ENCODE results near the gene SSBP2. TPM values are rescaled to one million over a fixed set of nuclear protein-coding genes. Genes with fewer than 3 reads are reported as not detected.

The SSBP2 gene
- total RNA-seq, 1 donor from 2014 or later: 149 TPM

DNA sequence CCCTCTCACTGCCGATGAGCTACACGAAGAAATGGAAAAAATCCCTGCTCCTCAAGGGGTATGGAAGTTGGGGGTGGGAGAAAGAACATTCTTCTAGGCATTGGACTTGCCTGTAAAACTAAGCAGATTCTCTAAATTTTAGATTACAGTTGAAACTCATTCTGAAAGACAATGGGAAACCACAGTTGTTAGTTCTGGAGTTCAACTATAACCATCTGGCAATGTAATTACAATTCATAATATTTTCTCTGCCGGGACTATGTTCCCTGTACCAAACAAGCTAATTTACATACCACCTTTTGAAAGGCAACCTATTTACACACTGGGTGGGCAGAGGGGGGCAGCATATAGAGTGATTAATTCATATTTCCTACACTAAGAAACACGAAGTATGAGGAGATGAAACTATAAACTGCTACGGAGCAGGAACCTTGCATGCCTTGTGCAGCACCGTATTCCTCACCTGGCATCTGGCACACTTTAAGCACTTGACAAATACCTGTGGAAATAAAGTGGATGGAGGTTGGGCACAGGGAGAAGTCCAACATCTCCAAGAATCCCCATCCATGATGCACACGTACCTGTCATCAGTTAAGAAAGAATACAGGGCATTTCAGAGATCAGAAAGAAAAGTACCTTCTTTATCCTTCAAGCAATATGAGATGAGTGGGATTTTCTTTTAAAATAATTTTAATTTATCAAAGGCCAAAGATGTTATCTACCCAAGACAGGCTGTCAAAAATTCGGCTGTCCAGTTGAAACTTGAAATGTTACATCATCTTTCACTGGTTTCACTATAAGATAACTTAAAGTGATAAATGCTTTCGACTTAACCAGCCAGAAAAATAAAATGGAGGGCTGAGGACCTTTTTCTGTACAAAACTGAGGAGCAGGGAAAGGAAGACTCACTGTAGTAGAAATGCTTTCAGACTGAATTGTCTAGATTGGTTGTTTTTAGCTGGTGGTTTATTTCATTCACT, 54.2 kb downstream of the SSBP2 start:
- Mint-ChIP-seq H3K27ac (ENCODE audit: unreplicated experiment) (no peak overlapping the region), H3K36me3 (ENCODE audit: low read depth, unreplicated experiment) (peaks cover 27% of the 10 kb centered on the region), H3K9me3 (ENCODE audit: unreplicated experiment) (no peaks in the 10 kb centered on the region)

DNA sequence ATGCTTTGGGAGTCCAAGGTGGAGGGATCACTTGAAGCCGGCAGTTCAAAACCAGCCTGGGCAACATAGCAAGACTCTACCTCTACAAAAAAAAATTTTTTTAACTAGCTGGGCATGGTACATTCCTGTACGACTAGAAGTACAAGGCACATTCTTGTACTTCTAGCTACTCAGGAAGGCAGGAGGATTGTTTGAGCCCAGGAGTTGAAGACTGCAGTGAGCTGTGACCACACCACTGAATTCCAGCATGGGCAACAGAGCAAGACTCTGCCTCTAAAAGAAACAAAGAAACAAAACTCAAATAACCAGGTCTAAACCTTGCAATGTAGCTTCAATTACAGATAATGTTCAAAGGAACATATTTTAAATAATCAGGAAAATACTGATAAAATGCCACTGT, 56.2 kb downstream of the SSBP2 start:
- TF ChIP-seq, protein P1, sequence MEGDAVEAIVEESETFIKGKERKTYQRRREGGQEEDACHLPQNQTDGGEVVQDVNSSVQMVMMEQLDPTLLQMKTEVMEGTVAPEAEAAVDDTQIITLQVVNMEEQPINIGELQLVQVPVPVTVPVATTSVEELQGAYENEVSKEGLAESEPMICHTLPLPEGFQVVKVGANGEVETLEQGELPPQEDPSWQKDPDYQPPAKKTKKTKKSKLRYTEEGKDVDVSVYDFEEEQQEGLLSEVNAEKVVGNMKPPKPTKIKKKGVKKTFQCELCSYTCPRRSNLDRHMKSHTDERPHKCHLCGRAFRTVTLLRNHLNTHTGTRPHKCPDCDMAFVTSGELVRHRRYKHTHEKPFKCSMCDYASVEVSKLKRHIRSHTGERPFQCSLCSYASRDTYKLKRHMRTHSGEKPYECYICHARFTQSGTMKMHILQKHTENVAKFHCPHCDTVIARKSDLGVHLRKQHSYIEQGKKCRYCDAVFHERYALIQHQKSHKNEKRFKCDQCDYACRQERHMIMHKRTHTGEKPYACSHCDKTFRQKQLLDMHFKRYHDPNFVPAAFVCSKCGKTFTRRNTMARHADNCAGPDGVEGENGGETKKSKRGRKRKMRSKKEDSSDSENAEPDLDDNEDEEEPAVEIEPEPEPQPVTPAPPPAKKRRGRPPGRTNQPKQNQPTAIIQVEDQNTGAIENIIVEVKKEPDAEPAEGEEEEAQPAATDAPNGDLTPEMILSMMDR (IDR thresholded peaks at IDR 0.05; ENCODE audit: unreplicated experiment): no peak
- Mint-ChIP-seq H3K4me1 (ENCODE audit: unreplicated experiment) (peaks cover 12% of the 10 kb centered on the region), H3K4me3 (ENCODE audit: unreplicated experiment) (no peak overlapping the region), H3K36me3 (ENCODE audit: low read depth, unreplicated experiment) (peaks cover 15% of the 10 kb centered on the region), H3K27me3 (ENCODE audit: unreplicated experiment) (no peaks in the 10 kb centered on the region), H3K27ac (ENCODE audit: unreplicated experiment) (no peak overlapping the region), H3K9me3 (ENCODE audit: unreplicated experiment) (no peaks in the 10 kb centered on the region)
- DNase-seq (ENCODE audit: low spot score): no peak

More for the DNA sequence above, 54.2 kb downstream of the SSBP2 start:
- no peak for DNase-seq (ENCODE audit: low spot score)
- no peak overlapping the region for H3K4me3 Mint-ChIP-seq (ENCODE audit: unreplicated experiment)
- H3K4me1 Mint-ChIP-seq (ENCODE audit: unreplicated experiment): peaks cover 10% of the 10 kb centered on the region
- TF ChIP-seq, protein P1 (IDR thresholded peaks at IDR 0.05; ENCODE audit: unreplicated experiment): no peak
- no peaks in the 10 kb centered on the region for H3K27me3 Mint-ChIP-seq (ENCODE audit: unreplicated experiment)

DNA sequence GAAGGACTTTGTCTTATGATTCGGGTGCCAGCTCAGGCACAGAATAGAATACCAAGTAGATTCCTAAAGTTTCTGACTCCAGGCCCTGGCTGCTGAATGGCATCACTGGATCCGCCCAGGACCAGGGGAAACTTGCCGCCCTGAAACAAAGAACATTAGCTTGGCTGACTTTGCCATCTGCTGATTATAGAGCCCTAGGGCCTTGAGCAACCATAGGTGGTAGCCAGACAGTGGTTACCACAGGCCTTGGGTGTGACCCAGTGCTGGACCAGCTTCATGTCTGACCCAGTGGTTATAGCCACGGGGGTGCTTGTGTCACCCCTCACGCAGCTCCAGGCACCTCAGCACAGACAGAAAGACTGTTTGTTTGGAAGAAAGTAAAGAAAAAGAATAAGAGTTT, 62.7 kb downstream of the SSBP2 start:
- DNase-seq (ENCODE audit: low spot score): no peak
- Mint-ChIP-seq H3K4me3 (ENCODE audit: unreplicated experiment) (no peak overlapping the region), H3K36me3 (ENCODE audit: low read depth, unreplicated experiment) (peaks cover 30% of the 10 kb centered on the region), H3K27me3 (ENCODE audit: unreplicated experiment) (peaks cover 2% of the 10 kb centered on the region), H3K27ac (ENCODE audit: unreplicated experiment) (no peak overlapping the region), H3K9me3 (ENCODE audit: unreplicated experiment) (no peaks in the 10 kb centered on the region), H3K4me1 (ENCODE audit: unreplicated experiment) (peaks cover 20% of the 10 kb centered on the region)
- TF ChIP-seq, protein P1 (IDR thresholded peaks at IDR 0.05; ENCODE audit: unreplicated experiment): no peak

DNA sequence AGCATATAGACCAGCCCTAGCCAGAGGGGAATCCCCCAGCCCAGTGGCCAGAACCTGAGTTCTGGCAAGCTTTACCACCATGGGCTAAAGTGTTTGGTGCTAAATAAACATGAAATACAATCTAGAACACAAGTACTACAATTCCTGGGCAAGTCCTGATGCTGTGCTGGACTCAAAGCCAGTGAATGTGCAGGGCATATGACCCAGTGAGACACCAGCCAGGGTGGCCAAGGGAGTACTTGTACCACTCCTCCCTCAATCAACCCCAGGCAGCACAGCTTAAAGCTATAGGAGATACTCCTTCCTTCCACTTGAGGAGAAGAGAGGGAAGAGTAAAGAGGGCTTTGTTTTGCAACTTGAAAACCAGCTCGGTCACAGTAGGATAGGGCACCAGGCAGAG, 63.6 kb downstream of the SSBP2 start:
- H3K4me1 Mint-ChIP-seq (ENCODE audit: unreplicated experiment): peaks cover 20% of the 10 kb centered on the region
- H3K27me3 Mint-ChIP-seq (ENCODE audit: unreplicated experiment): peaks cover 2% of the 10 kb centered on the region
- no peak overlapping the region for H3K4me3 Mint-ChIP-seq (ENCODE audit: unreplicated experiment)
- H3K36me3 Mint-ChIP-seq (ENCODE audit: low read depth, unreplicated experiment): peaks cover 31% of the 10 kb centered on the region
- TF ChIP-seq, protein P1 (IDR thresholded peaks at IDR 0.05; ENCODE audit: unreplicated experiment): no peak
- H3K9me3 Mint-ChIP-seq (ENCODE audit: unreplicated experiment): no peaks in the 10 kb centered on the region
- no peak overlapping the region for H3K27ac Mint-ChIP-seq (ENCODE audit: unreplicated experiment)
- DNase-seq (ENCODE audit: low spot score): no peak

DNA sequence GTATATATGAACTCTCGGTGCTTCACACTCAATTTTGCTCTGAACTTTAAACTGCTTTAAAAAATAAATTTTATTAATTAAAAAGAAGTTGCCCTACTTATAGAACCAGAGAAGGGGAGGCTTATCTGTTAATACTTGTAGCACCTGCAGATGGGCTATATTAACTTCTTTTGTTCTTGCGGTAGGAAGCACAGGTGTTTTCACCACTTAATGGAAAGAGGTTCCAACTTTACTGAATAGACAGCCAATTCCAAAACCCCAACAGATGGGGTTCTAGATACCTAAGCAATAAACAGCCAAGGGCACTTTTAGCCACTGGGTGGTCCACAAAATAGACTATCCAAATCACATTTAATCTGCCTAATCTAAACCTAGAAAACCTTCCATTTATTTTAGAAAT, 65.4 kb downstream of the SSBP2 start:
- peaks cover 18% of the 10 kb centered on the region for H3K4me1 Mint-ChIP-seq (ENCODE audit: unreplicated experiment)
- H3K36me3 Mint-ChIP-seq (ENCODE audit: low read depth, unreplicated experiment): peaks cover 29% of the 10 kb centered on the region
- no peak for DNase-seq (ENCODE audit: low spot score)
- H3K27ac Mint-ChIP-seq (ENCODE audit: unreplicated experiment): no peak overlapping the region
- H3K27me3 Mint-ChIP-seq (ENCODE audit: unreplicated experiment): peaks cover 2% of the 10 kb centered on the region
- H3K9me3 Mint-ChIP-seq (ENCODE audit: unreplicated experiment): no peaks in the 10 kb centered on the region
- no peak overlapping the region for H3K4me3 Mint-ChIP-seq (ENCODE audit: unreplicated experiment)
- TF ChIP-seq, protein P1 (IDR thresholded peaks at IDR 0.05; ENCODE audit: unreplicated experiment): no peak

All from endothelial cell (in vitro differentiated cells).